HCT116 (cell line): Measurements from ENCODE around the gene RASSF5.

Experiments used
- ATF3 ChIP-seq: IDR thresholded peaks from 2 replicates; pipeline ENCODE4 v1.6.1; 2012
- TF ChIP-seq, protein P1 (sequence below), 3 experiments: fragments of 200-600 bp in 1 of 3; sonication (generic) in 1 of 3; IDR thresholded peaks in 2 of 3; conservative IDR thresholded peaks in 1 of 3; 2 replicates each; pipeline ENCODE4 v1.5.1; 2012 to 2017; ENCODE audit warnings: low read depth in 2 of 3, low read length in 2 of 3, antibody characterized with exemption in 1 of 3, borderline replicate concordance in 1 of 3, control low read depth in 1 of 3, mild to moderate bottlenecking in 1 of 3, mixed read lengths in 1 of 3, mixed run types in 1 of 3, moderate library complexity in 1 of 3; ENCODE audit not compliant: insufficient read depth in 1 of 3

DNA sequence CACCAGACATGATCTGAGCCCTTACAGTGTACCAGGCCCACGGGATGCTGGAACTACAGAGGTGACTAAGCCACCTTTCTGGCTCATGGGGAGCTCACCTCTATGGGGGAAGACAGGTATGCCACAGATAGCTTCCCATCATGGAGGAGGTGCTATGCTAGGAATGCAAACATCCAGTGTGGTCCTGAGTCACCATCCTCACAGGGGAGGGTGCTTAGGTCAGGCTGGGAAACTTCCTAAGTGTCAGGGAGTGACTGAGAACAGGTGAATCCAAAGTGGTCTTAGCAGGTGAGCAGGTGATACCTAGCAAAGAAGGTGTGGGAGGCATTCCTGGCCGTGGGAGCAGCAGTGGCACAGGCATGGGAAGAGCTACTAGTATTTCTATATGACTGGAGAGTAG is 8.6 kb upstream of the RASSF5 start:
- TF ChIP-seq, protein P1, sequence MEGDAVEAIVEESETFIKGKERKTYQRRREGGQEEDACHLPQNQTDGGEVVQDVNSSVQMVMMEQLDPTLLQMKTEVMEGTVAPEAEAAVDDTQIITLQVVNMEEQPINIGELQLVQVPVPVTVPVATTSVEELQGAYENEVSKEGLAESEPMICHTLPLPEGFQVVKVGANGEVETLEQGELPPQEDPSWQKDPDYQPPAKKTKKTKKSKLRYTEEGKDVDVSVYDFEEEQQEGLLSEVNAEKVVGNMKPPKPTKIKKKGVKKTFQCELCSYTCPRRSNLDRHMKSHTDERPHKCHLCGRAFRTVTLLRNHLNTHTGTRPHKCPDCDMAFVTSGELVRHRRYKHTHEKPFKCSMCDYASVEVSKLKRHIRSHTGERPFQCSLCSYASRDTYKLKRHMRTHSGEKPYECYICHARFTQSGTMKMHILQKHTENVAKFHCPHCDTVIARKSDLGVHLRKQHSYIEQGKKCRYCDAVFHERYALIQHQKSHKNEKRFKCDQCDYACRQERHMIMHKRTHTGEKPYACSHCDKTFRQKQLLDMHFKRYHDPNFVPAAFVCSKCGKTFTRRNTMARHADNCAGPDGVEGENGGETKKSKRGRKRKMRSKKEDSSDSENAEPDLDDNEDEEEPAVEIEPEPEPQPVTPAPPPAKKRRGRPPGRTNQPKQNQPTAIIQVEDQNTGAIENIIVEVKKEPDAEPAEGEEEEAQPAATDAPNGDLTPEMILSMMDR (IDR thresholded peaks at IDR 0.05 in 2 of 3, conservative IDR thresholded peaks at IDR 0.05 in 1 of 3; ENCODE audit: borderline replicate concordance in 1 of 3, insufficient read depth in 1 of 3, low read depth in 2 of 3, low read length in 2 of 3) = no peak
- TF ChIP-seq ATF3 = no peak
